GM04503 (cell line): ENCODE results near the gene DPH2.

Experiments
- DNase-seq: peaks from one replicate; pipeline ENCODE4 v3.0.0-alpha.2; 2012; ENCODE audit warnings: low read depth

The DPH2 gene

DNA sequence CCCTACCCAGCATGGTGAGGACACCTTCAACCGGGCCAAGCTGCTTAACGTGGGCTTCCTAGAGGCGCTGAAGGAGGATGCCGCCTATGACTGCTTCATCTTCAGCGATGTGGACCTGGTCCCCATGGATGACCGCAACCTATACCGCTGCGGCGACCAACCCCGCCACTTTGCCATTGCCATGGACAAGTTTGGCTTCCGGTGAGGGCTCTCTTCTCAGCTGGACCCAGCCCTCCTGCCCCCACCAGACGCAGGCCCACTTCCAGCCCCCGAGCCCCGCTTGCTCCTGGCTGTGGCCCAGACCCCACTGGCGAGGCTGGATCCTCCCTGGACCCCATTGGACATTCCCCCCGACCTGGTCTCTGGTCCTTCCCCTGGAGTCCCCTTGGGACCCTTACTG, 15.0 kb downstream of the DPH2 start:
- DNase-seq = no peak

DNA sequence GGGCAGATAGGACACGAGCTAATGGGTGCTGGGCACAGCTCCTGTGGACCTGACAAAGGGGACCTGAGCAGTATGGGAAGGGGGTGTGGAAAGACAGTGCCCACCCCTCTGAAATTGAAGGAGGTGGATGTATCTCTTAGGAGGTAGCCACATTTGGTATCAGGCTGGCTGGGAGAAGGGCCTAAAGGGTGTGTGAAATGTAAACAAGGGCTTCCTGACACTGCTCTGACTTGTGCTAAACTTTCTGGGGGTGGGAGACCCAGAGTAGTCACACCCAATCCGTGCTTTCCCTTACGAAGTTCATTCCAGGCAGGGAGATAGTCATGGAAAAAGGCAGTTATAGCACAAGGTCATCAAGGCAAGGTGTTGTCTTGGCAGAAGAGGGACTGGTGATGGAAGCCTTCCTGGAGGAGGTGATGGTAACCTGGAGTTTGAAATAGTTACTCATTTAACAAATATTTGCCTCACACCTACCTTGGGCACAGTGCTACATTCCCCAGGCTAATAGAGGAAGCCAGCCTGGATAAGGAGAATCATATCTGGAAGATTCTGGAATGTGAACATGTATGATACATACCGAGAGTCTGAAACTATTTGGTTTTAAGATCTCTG, 16.3 kb downstream of the DPH2 start:
- no peak for DNase-seq

DNA sequence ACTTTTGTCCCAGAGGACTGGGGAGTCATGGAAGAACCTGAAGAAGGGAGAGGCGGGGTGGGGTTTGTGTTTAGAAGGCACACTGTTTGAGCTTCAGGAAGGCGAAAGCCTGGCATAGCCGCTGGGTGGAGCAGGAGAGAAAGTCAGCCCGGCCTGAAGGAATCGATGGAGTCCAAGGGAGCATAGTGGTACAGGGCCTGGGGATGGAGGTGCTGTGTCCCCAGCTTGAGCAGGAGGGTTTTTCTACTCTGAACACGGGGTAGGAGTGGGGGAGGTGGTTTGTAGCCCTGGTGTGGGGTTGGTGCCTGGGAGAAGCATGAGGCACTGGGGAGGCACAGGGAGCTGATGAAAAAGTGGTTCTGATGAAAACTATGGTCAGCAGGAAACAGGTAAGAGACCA, 16.9 kb downstream of the DPH2 start:
- no peak for DNase-seq

DNA sequence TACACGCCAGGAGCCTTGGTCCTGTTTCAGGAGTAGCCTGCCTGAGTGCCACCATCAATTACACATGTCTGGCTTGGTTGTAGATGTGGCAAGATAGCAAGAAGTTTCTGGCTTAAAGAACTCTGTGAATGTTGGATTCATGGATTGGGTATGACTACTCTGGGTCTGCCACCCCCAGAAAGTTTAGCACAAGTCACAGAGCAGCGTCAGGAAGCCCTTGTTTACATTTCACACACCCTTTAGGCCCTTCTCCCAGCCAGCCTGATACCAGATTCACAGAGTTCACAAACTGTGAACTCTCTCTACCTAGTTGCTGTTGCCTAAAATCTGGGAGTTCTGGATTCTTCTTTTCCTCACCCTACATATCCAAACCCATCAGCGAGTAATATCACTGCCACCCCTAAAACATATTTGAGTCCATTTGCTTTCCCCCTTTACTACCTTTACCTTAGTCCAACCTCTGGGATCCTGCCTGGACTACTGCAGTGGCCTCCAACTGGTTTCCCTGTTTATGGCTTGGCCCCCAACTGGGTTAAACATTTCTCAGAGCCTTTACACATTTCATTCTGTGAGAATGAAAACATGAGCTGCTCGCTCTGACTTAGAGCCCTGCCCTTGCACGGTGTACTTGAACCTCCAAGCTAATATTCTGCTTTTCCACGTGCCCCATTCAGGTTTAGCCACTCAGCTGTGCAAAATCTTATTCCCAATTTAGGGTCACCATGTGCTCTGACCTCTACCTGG, 17.5 kb downstream of the DPH2 start:
- no peak for DNase-seq

DNA sequence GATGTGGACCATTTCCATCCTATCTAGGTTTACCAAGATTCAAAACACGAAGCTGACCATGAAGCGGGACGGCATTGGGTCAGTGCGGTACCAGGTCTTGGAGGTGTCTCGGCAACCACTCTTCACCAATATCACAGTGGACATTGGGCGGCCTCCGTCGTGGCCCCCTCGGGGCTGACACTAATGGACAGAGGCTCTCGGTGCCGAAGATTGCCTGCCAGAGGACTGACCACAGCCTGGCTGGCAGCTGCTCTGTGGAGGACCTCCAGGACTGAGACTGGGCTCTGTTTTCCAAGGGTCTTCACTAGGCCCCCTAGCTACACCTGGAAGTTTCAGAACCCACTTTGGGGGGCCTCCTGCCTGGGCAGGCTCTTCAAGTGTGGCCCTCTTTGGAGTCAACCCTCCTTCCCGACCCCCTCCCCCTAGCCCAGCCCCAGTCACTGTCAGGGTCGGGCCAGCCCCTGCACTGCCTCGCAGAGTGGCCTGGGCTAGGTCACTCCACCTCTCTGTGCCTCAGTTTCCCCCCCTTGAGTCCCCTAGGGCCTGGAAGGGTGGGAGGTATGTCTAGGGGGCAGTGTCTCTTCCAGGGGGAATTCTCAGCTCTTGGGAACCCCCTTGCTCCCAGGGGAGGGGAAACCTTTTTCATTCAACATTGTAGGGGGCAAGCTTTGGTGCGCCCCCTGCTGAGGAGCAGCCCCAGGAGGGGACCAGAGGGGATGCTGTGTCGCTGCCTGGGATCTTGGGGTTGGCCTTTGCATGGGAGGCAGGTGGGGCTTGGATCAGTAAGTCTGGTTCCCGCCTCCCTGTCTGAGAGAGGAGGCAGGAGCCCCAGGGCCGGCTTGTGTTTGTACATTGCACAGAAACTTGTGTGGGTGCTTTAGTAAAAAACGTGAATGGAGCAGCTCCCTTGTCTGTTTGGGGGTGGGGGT, 20.7 kb downstream of the DPH2 start:
- DNase-seq = no peak

DNA sequence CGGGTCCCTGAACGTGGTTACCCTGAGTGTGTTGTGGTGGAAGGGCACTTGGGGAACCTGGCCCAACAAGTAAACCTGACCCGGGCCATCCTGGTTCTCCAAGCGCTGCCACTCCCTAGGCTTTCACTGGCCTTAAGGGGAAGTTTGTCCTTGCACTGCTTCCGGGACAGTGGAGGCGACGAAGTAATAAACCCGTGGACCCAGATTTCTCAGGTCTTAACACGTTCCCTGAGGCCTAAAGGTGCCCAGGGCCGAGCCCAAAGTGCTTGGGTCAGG, 21.3 kb downstream of the DPH2 start:
- no peak for DNase-seq

DNA sequence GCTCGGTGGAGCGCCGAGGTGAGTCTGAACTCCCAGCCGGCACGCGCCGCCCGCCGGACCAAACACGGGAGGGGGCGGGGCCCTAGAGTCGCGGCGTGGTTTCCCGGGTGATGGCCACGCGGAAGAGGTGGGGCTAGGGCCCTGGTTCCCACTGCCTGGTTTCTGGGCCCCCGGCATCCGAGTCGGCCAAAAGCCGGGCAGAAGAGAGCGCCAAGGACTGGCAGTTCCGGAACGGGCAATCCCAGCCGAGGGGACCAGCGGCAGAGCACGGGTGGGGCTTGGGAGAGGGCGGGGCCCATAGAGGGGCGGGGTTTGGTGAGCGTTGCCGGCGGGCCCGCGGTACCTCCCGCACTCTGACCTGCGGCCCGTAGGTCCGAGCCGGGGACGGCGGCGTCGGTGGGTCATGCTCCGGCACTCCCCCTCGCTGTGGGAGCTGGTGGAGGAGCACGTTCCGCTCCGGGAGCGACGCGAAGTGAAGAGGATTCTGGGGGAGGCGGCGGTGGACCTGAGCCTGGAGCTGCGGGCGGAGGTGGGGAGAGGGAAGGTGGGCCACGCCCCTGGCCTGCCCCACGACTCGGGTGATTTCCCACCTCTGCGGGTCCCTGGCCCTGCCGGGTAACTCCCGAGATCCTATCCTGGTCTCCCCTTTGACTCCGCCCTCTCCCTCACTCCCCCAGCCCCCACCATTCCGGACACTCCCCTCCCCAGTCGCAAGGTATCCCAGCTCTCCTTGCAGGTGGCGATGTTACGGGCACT, 21.8 kb downstream of the DPH2 start, which contains the start of gene CCDC24:
TSS of gene CCDC24 (plus strand) at position 124 of the 756 bp plus-strand sequence. CDS start at position 404, 280 bp downstream.
- peak; percentile 48 for DNase-seq

DNA sequence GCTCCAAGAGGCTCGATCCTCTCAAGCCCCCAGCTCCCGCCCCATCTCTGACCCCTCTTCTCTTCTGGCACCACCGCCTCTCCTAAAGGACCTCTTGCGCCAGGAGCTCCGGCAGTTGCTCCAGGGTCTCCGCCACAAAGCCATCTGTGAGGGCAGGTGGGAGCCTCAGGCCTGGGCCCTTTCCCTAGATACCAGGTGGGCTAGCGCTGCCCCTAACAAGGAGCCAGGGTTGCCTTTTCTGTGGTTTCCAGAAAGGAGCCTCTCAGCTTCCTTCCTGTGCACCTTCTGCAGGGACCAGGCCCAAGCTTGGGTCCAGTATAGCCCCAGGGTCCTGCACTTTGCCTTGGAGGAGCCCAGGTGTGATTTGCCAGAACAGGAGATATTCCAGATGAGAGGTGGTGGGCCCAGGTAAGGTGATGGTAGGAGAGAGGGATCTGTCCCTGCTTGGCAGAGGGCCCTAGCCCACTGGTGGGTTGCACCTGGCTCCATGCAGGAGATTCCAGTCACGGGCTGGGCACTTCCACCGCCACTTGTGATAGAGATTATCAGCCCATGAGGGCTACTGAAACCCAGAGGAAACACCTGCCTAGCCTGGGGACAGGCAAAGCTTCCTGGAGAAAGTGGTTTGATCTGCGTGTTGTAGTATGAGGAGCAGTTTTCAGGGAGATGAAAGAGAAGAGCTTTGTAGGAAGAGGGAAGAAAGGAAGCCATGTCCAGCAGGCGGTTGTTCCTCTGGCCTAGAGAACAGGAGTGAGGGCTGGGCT, 22.6 kb downstream of the DPH2 start:
- DNase-seq = no peak

DNA sequence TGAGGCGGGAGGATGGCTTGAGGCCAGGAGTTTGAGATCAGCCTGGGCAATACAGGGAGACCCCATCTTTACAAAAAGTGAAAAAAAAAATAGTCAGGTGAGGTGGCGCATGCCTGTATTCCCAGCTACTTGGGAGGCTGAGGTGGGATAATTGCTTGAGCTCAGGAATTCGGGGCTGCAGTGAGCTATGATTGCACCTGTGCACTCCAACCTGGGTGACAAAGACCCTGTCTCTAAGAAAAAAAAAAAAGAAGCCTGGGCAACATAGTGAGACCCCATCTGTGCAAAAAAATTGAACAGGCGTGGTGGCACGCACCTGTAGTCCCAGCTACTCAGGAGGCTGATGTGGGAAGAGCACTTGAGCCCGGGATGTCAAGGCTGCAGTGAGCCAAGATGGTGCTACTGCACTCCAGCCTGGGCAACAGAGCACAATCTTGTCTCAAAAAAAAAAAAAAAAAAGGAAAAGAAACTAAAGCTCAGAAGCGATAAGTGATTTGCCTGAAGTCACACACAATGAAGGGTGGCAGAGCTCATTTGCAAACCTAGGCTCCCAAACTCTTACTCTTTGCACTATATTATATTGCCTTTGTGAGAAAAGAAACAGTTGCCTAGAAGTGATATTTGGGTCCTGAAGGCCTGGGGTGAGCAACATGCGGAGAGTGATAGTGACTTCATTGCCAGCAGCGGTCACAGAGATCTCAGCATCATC, 23.6 kb downstream of the DPH2 start:
- DNase-seq = no peak

DNA sequence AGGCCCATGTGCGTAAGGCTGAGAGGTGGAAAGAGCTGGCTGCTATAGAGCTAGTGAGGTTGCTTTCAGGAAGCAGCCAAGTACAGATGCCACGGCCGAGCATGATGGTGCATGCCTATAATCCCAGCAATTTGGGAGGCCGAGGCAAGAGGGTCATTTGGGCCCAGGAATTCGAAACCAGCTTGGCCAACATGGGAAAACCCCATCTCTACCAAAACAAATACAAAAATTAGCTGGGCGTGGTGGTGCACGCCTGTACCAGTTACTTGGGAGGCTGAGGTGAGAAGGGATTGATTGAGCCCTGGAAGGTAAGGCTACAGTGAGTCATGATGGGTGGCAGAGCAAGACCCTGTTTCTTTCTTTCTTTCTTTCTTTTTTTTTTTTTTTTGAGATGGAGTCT, 24.3 kb downstream of the DPH2 start:
- no peak for DNase-seq

DNA sequence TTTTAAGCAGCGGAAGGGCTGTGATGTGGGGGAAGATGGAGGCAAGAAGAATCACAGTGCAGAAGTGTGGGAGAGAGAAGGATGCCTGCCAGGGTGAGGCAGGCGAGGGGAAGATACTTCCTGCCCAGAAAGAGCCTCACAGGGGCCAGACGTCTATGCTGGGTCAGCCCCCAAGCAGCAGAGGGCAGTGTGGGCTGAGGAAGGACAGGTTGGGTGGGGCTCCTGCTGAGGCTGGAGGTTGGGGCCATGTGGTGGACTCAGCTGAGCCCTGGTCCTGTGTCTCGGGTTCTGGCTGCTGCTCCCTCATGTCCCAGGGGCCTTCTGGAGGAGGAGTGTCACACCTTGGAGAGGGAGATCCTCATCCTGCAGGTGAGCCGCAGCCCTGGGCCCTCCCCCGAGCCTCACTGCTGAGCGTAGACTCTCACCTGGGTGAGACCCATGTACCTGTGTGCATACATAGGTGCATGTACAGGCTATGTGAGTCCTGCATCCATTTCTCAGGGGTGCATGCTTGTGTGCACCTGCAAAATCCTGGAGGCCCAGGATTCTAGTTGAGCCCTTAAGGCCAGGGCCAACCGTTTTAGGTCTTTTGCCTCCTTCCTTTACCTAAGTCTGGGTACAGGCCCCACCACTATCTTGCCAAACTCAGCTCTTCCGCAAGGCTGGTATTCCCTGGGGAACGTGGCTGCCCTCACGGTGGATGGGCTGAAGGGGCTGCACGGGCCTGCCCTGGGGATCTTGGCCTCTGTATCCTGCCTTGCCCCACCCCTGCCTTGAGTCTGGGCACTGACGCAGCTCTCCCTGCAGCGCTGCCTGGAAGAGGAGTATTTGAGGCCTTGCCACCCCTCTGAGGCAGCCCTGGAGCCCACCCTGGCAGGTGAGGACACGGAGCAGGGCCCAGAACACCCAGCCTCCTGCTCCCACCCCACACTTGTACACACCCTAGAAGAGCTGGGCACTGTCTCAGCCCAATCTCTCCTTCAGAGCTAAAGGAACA, 25.3 kb downstream of the DPH2 start:
- DNase-seq = no peak

DNA sequence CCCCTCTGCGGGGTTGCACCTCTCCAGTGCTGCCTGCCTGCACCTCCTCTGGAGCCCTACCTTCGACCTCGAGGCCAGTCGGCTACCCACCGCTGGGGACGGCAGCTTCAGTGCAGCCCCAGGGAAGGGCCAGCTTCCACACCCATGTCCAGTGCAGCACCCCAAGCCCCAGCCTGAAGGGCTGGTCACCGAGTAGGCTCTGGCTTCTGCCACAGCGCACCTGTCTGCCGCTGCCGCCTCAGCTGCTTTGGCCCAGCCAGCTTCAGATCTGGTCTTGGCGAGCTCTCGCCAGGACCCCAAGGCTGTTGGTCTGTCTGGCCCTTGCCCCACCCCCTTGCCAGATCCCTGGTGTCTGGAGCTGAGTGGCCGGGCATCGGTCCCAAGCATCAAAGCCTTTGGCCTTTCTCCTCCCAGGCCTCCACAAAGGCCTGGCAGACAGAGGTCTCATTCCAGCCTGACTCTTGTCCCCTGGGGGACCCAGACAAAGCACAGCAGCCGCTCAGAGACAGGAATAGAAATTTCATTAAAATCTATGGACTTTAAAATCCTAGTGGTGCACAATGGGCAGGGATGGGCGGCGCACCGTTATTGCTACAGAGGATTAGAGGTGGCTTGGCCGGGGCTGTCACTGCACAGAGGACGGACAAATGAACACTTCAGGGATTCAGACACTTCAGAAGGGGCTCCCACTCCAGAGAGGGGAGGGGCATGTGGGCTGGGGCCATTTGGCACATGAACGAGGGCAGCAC, 26.3 kb downstream of the DPH2 start:
- DNase-seq = no peak

DNA sequence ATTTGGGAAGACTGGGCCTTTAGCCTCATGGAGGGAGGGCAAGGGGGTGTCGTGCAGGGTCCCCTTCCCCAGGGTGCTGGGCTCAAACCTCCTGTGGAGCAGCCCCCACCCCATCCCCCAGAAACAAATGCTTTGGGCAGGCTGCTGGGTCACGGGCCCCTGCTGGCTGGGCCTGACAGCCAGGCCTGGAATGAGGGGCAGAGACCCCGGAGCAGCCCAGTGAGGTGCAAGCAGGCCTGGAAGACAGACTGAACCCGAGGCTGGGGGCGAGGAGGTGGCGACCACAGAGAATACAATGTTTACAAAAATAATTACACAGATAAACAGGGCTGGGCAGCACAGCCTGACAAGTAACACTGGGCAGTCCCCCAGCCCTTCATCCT, 26.9 kb downstream of the DPH2 start:
- no peak for DNase-seq

DNA sequence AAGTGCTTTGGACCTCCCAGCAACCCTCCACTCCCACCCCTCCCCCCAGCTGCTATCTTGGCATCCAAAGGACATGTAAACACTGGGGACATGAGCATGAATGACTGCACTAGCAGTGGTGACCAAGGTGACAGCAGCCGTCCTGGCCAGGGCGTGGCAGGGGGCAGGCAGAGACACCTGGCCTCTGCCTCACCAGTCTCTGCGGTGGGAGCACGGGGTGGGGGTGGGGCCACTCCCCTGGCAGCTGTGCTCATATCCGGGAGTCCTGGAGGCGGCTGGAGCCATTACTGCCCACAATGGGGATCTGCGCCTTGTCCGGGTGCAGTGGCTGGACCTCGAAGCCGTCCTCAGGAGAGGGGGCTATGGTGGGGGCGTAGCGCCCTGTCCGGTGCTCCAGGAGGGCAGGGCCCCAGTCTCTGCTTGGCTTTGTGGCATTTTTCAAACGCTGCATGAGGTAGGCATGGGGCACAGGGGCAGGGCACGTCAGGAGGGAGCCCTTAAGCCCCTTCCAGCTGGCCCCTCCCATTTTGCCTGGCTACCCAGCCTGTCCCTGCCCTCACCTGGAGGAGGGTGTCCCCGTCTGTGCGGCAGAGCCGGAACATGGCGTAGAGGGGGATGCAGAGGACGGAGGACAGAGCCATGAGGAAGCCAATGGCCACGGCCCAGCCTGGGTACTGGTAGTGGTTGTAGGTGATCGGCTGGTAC, 27.6 kb downstream of the DPH2 start:
- no peak for DNase-seq

DNA sequence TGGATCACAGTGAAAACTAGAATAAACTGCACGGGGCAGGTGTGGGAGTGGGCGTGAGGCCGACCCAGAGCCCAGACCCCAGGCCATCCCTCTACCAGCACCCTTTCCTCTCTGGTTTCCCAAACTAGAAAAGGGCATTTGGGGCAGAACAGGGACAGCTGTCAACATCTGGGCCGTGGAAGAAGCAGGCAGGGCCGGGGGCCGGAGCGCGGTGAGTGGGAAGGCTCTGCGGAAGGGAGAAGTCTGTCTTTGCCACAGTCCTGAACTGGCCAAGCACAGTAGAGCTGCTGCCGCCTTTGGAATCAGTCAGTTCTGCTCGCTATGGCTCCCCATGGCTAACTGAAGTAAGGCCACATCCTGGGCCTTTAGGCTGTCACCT, 28.2 kb downstream of the DPH2 start:
- no peak for DNase-seq

DNA sequence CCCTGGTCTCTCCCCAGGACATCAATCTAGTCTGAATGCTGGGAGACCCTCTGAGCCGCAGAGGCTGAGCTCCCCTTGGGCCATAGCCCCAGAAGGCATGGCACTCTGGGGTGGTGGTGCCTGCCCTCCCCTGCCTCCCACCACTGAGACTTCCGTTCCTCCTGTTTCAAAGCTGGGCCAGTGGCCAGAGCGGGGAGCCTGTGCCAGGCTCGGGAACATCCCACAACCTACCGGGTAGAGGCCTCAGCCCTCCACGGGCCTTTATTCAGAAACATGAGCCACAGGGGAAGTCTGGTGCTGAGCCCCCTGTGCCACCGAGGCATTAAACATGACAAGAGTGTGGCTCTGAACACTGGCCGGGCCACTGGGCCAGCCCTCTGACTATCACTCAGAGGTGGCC, 29.6 kb downstream of the DPH2 start:
- no peak for DNase-seq

DNA sequence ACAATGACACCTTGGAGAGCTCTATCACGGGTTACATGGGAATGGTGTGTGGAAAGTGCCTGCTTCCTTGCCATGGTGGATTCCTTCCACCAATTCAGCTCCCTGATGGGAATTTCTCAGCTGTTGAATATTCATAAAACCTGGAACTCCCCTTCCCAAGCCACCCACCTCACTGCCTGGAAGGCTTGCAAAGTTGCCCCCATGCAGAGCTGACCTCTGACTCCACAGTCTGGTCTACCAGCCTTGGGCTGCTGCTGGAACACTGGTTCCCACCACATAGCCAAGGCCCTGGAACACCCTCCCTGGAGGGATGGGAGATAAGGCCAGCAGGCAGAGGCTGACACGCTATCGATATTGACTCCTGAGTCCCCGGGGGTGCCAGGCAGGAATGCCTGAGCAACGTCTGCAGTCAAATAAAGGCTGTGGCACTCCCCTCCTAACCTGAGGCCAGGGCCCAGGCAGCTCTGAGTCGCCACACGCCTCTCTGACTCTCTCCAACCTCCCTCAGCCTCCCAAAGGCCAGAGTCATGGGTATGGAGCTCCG, 30.4 kb downstream of the DPH2 start:
- DNase-seq = no peak

DNA sequence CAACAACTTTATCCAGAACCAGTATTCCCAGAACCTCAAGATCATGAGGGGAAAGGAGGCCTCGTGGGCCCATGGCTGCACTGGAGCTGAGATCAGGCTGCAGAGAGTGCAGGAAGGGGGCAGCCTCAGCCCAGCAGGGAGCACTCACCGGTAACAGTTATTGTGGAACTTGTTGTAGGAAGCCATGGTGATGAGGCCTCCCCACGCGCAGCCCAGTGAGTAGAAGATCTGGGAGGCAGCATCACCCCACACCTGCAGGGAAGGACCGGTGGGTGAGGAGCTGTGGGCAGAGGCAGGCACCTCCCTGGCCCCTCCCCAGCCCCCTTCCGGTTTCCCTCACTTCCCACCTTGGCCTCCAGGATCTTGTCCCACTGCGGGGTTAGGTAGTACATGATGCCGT, 32.4 kb downstream of the DPH2 start:
- no peak for DNase-seq
